AG09319 (cell line): ENCODE results near the gene PFN4.
"Not testable (repeated sequence)": the region's sequence is repeated elsewhere in the genome, so short reads cannot be mapped to it uniquely, and the experiment has no call there.

Experiments
- DNase-seq: peaks from one replicate; pipeline ENCODE4 v3.0.0-alpha.2; 2010; ENCODE audit warnings: low read depth; ENCODE audit errors: extremely low read depth
- CTCF ChIP-seq: IDR thresholded peaks from 2 replicates; pipeline ENCODE4 v1.5.1; 2011; ENCODE audit warnings: low read depth, mild to moderate bottlenecking, inconsistent platforms, low read length, moderate library complexity

Gene PFN4

GRCh38 chr2:24101992-24102391, 21.1 kb downstream of the PFN4 start:
- TF ChIP-seq CTCF, result no peak
- no peak for DNase-seq

- DNase-seq, result not testable (repeated sequence)
Observed at GRCh38 chr2:24100732-24101131, 22.4 kb downstream of the PFN4 start.

DNA sequence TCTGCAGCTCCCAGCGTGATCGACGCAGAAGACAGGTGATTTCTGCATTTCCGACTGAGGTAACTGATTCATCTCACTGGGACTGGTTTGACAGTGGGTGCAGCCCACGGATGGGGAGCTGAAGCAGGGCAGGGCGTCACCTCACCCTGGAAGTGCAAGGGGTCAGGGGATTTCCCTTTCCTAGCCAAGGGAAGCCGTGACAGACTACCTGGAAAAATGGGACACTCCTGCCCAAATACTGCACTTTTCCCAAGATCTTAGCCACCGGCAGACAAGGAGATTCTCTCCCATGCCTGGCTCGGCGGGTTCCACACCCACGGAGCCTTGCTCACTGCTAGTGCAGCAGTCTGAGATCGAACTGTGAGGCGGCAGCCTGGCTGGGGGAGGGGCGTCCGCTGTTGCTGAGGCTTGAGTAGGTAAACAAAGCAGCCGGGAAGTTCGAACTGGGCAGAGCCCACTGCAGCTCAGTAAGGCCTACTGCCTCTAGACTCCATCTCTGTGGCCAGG, 27.9 kb downstream of the PFN4 start:
- not testable (repeated sequence) for DNase-seq

DNA sequence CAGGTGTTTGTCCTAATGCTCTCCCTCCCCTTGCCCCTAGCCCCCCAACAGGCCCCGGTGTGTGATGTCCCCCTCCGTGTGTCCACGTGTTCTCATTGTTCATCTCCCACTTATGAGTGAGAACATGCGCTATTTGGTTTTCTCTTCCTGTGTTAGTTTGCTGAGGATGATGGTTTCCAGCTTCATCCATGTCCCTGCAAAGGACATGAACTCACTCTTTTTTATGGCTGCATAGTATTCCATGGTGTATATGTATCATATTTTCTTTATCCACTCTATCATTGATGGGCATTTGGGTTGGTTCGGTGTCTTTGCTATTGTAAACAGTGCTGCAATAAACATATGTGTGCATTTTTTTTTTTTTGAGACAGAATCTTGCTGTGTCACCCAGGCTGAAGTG, 29.9 kb downstream of the PFN4 start:
- not testable (repeated sequence) for DNase-seq

DNA sequence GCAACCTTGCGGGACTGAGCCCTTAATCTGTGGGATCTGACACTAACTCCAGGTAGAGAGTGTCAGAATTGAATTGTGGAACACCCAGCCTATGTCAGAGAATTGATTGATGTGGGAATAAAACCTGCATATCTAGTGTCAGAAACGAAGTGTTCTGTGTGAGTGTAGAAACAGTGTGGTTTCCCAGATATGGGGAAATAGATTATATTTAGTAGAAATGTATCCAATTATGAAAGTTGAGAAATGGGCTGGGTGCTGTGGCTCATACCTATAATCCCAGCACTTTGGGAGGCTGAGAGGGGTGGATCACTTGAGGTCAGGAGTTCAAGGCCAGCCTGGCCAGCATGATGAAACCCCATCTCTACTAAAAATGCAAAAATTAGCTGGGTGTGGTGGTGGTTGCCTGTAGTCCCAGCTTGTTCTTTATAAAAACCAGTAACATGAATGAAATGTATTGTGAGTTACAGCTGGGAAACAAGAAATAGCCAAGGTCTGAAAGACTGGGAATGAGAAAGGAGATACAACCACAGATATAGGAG, 34.2 kb downstream of the PFN4 start:
- no peak for DNase-seq
- TF ChIP-seq CTCF, result no peak

DNA sequence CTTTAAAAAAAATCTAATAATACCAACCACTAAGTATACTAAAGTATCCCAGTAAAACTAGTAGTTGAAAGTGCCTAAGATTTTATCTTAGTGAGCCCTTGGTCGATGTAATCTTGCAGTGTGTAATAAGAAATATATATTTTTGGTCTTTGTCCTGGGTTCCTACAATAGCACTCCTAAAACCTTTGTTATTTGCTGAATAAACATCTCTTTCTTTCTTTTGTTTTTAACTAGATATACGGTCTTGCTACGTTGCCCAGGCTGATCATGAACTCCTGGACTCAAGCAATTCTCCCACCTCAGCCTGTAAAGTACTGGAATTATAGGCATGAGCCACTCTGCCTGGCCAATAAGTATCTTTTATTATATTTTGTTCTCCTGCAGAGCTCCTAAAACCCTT, 36.1 kb downstream of the PFN4 start:
- DNase-seq, result no peak
- TF ChIP-seq CTCF, result no peak

DNA sequence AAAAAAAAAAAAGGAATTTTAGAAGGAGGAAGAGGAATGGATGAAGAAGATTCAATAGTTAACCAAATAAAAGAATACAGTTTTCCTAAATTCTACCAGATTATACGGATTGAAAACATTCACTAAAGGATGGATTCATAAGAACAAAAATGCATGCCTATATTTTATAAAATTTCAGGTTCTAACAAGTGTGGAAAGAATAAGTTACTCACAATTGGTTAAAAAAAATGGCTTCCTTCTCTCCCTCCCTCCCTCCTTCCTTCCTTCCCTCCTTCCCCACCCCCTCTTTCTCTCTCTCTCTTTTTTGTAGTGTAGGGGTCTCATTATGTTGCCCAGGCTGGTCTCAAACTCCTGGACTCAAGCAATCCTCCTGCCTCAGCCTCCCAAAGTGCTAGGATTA, 36.9 kb downstream of the PFN4 start:
- DNase-seq, result no peak
- no peak for TF ChIP-seq CTCF

- TF ChIP-seq CTCF, result no peak
Observed at GRCh38 chr2:24085200-24085489, 38.0 kb downstream of the PFN4 start.

DNA sequence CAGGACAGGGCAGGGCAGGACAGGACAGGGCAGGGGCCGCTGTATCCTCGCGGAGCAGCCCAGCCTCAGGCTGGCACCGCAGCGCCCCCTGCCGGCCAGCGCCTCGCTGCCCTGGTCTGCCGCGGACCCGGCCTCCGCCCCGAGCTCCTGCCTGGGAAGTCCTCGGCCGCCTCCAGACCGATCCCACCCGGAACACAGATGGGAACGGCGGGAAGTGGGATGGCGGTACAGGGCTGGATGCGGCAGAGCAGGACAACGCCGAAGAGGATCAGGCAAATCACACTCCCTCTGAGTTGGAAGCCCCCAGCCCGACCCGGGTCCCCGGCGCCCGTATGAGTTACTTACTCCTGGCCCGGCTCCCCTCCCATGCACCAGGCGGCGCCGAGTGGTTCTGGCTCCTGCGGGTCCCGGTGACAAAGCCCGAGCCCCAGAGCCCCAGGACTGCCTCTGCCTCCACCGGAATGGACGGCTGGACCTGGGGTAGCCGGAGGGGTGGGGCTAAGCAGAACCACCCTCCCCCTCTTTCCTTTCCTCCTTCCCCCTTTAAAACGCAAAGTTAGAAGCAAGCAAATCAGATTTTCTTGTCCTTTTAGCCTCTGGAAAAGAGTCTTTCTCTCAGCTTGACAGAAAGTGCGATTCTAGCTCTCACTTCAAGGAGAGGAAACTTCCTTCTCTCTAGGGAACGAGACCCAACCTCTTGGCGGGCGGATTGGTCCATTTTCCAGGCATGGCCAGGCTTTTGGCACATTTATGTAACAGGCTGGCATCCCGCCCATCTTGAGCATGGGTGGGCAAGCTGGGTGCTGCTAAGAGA, 38.5 kb downstream of the PFN4 start, which contains the start of gene TP53I3:
Gene TP53I3, minus strand, starts transcription at position 449 of the 814 bp plus-strand sequence. CDS start 508 bp downstream, outside the sequence.
- DNase-seq, result peak; percentile 75
- peak; percentile 39 for TF ChIP-seq CTCF

More at GRCh38 chr2:24085200-24085489, 38.0 kb downstream of the PFN4 start:
- no peak for DNase-seq
